K562 (cell line): Measurements from ENCODE around the gene NOL4L. TPM values are rescaled to one million over a fixed set of nuclear protein-coding genes. Genes with fewer than 3 reads are reported as not detected.
A peak's percentile ranks its signal among the peaks of the same experiment; 100 is the strongest.

ENCODE experiments used
- ATAC-seq: fragments of 200-7000 bp; cut with Tn5 transposase; 3 replicates; pipeline ENCODE4 v1.9.1; 2020; ENCODE audit warnings: moderate library complexity
- BruUV-seq: library from RNA; stranded (reverse); fragments of 400-500 nt; replicated peaks from 2 replicates; lab custom pipeline; 2021; lab: Mats Ljungman, UMichigan
- CTCF ChIA-PET: fragments of 300-600 bp; formaldehyde crosslinking; extraction: SDS; loops from one replicate; lab custom pipeline; 2021; ENCODE audit warnings: low intra/inter-chr PET ratio; lab: Yijun Ruan, JAX
- POLR2A ChIA-PET: fragments of 300-600, 350-650 bp; sonication (Branson Sonifier 250); formaldehyde crosslinking; extraction: SDS; loops from one replicate; lab custom pipeline; 2021; ENCODE audit warnings: antibody characterized with exemption, inconsistent platforms; lab: Yijun Ruan, JAX
- DNase-seq, 4 experiments: peaks; one replicate each; pipeline versions ENCODE4 v3.0.0 to v3.0.0-alpha.2; 2011 to 2018; ENCODE audit warnings: low spot score in 3 of 4, mixed read lengths in 3 of 4; ENCODE audit errors: extremely low read depth in 1 of 4
- FAIRE-seq: peaks from 2 replicates; lab custom pipeline; 2011; peaks lifted over from hg19 to GRCh38; lab: Jason Lieb, UNC
- H2AFZ ChIP-seq: 2 replicates; pipeline ENCODE4 v1.6.0; 2011; ENCODE audit warnings: low read depth, low read length, control low read depth, inconsistent platforms
- H3K27ac ChIP-seq: fragments of 200-600 bp; 3 replicates; pipeline ENCODE4 v1.8.0; 2011; ENCODE audit warnings: low read depth, mild to moderate bottlenecking, control low read depth, inconsistent platforms, low read length, moderate library complexity, mixed read lengths; ENCODE audit errors: extremely low read depth
- H3K27me3 ChIP-seq, 2 experiments: fragments of 300-600 bp in 1 of 2; 2 replicates in 1 of 2; 3 replicates in 1 of 2; pipeline versions ENCODE4 v1.6.0 to v1.8.0; 2011; ENCODE audit warnings: inconsistent platforms in 2 of 2, low read length in 2 of 2, mild to moderate bottlenecking in 1 of 2, mixed read lengths in 1 of 2, moderate library complexity in 1 of 2; ENCODE audit not compliant: control insufficient read depth in 2 of 2, insufficient read depth in 2 of 2
- H3K36me3 ChIP-seq: fragments of 300-600 bp; 3 replicates; pipeline ENCODE4 v1.8.0; 2011; ENCODE audit warnings: mild to moderate bottlenecking, low read length, inconsistent platforms; ENCODE audit not compliant: control insufficient read depth, insufficient read depth
- H3K4me1 ChIP-seq, 2 experiments: fragments of 200-600 bp in 1 of 2; replicated peaks in 1 of 2; 2 replicates in 1 of 2; 3 replicates in 1 of 2; pipeline versions ENCODE4 v1.5.1 to v1.8.0; 2011; ENCODE audit warnings: inconsistent platforms in 2 of 2, low read length in 2 of 2, mild to moderate bottlenecking in 1 of 2, mixed read lengths in 1 of 2, moderate library complexity in 1 of 2; ENCODE audit not compliant: control insufficient read depth in 2 of 2, insufficient read depth in 2 of 2
- H3K4me2 ChIP-seq: 2 replicates; pipeline ENCODE4 v1.6.1; 2011; ENCODE audit warnings: low read length, control low read depth, inconsistent platforms, mixed read lengths; ENCODE audit not compliant: insufficient read depth
- H3K4me3 ChIP-seq: fragments of 200-600 bp; sonication (generic), shearing (Covaris generic); 2 replicates; pipeline ENCODE4 v1.5.1; 2016; ENCODE audit warnings: control low read depth, inconsistent platforms
- H3K79me2 ChIP-seq: fragments of 200-600 bp; 3 replicates; pipeline ENCODE4 v1.8.0; 2011; ENCODE audit warnings: low read length, inconsistent platforms; ENCODE audit not compliant: control insufficient read depth, insufficient read depth
- H3K9ac ChIP-seq, 2 experiments: 2 replicates each; pipeline versions ENCODE4 v1.6.0 to v1.6.1; 2011; ENCODE audit warnings: low read depth in 2 of 2, low read length in 2 of 2, control low read depth in 1 of 2, inconsistent platforms in 1 of 2, mild to moderate bottlenecking in 1 of 2, mixed read lengths in 1 of 2; ENCODE audit not compliant: insufficient read depth in 1 of 2
- H3K9me1 ChIP-seq: one replicate; pipeline ENCODE4 v1.6.0; 2011; ENCODE audit warnings: inconsistent platforms, mild to moderate bottlenecking, low read length, moderate library complexity; ENCODE audit not compliant: control insufficient read depth, insufficient read depth
- H3K9me3 ChIP-seq: replicated peaks from 2 replicates; pipeline ENCODE4 v1.5.1; 2011; ENCODE audit warnings: low read depth, low read length, inconsistent platforms; ENCODE audit not compliant: control insufficient read depth, insufficient read depth
- H4K20me1 ChIP-seq: replicated peaks from 2 replicates; pipeline ENCODE4 v1.6.1; 2011; ENCODE audit warnings: low read length, inconsistent platforms, mixed read lengths; ENCODE audit not compliant: control insufficient read depth, insufficient read depth
- HMG20B ChIP-seq: fragments of 250-450 bp; sonication (Bioruptor Pico); IDR thresholded peaks from 2 replicates; pipeline ENCODE4 v1.5.0; 2021; ENCODE audit warnings: mild to moderate bottlenecking
- KAT2B ChIP-seq: IDR thresholded peaks from one replicate; pipeline ENCODE4 v1.6.1; 2012; ENCODE audit warnings: low read depth, mild to moderate bottlenecking, control low read depth, inconsistent platforms, low read length, moderate library complexity
- MECOM ChIP-seq: fragments of 250-450 bp; sonication (Bioruptor Pico); IDR thresholded peaks from 2 replicates; pipeline ENCODE4 v1.8.0; 2022; ENCODE audit warnings: inconsistent platforms
- POLR2G ChIP-seq: fragments of 200-400 bp; formaldehyde crosslinking; IDR thresholded peaks from 2 replicates; pipeline ENCODE4 v1.6.1; 2017; ENCODE audit warnings: low read depth, mild to moderate bottlenecking, antibody characterized with exemption, low read length, moderate library complexity
- PTBP1 ChIP-seq: fragments of 200-400 bp; formaldehyde crosslinking; IDR thresholded peaks from 2 replicates; pipeline ENCODE4 v1.6.1; 2017; ENCODE audit warnings: low read depth, low read length
- SNIP1 ChIP-seq: fragments of 450-650 bp; IDR thresholded peaks from 2 replicates; pipeline ENCODE4 v1.7.1; 2017; ENCODE audit warnings: low read depth, mild to moderate bottlenecking
- ZNF584 ChIP-seq: fragments of 200-800 bp; sonication (Bioruptor generic); IDR thresholded peaks from 2 replicates; pipeline ENCODE4 v1.6.1; 2016; ENCODE audit warnings: low read depth, mild to moderate bottlenecking, missing genetic modification characterization, missing compliant biosample characterization
- WGBS: fragments of 100-300 bp; shearing (Covaris generic); methylation state at CpG from one replicate; pipeline ENCODE4 v1.1.6; 2016; ENCODE audit warnings: low coverage, mixed read lengths; ENCODE audit not compliant: insufficient coverage; ENCODE audit errors: missing lambda C conversion rate; 5-methylcytosine and 5-hydroxymethylcytosine counted together
- in situ Hi-C: fragments of 300-500 bp; cut with MboI; formaldehyde crosslinking; loops from 4 replicates; pipeline ENCODE4 v1.15.0; 2018; ENCODE audit warnings: inconsistent platforms, mixed read lengths
- intact Hi-C: fragments of 100-400 bp; cut with micrococcal nuclease; formaldehyde crosslinking; loops from 2 replicates; pipeline ENCODE4 v1.14.2; 2022
- polyA plus RNA-seq, 8 experiments: library from polyadenylated mRNA; depleted of rRNA in 4 of 8; stranded (reverse) in 5 of 8; unstranded in 3 of 8; fragments of >200 nt; fragmentation: Nextera tagmentation in 2 of 8; fragmentation: Illumina TruSeq in 1 of 8; extraction: Ambion mirVana in 2 of 8; extraction: Trizol in 1 of 8; gene quantifications; 2 replicates each; pipeline versions ENCODE4 v1.2.1 to v1.2.3, GENCODE V29; 2011 to 2014; ENCODE audit warnings: inconsistent platforms in 1 of 8, missing spikeins in 1 of 8
- total RNA-seq, 7 experiments: library from RNA; depleted of rRNA in 6 of 7; stranded (reverse); fragments of >200 nt in 6 of 7; fragmentation: Illumina TruSeq in 2 of 7; extraction: Trizol in 2 of 7; gene quantifications; 2 replicates each; pipeline versions ENCODE4 v1.2.1 to v1.2.3, GENCODE V29; 2011 to 2021; ENCODE audit warnings: low replicate concordance in 1 of 7
- TF ChIP-seq, protein P1 (sequence below): fragments of 250-450 bp; sonication (Bioruptor Pico); IDR thresholded peaks from 2 replicates; pipeline ENCODE4 v1.9.0; 2021; ENCODE audit warnings: mild to moderate bottlenecking, inconsistent platforms
- TF ChIP-seq, protein P2 (sequence below): sonication (generic); formaldehyde crosslinking; IDR thresholded peaks from 2 replicates; pipeline ENCODE4 v1.5.0; 2020; ENCODE audit warnings: missing genetic modification reagents

The NOL4L gene
- total and polyA plus RNA-seq, 9 of the 15 experiments (the other 6 are each of a cell fraction or from before 2014, with no cell fraction given) = 5.1 to 36.2 (median 13.6) TPM

DNA sequence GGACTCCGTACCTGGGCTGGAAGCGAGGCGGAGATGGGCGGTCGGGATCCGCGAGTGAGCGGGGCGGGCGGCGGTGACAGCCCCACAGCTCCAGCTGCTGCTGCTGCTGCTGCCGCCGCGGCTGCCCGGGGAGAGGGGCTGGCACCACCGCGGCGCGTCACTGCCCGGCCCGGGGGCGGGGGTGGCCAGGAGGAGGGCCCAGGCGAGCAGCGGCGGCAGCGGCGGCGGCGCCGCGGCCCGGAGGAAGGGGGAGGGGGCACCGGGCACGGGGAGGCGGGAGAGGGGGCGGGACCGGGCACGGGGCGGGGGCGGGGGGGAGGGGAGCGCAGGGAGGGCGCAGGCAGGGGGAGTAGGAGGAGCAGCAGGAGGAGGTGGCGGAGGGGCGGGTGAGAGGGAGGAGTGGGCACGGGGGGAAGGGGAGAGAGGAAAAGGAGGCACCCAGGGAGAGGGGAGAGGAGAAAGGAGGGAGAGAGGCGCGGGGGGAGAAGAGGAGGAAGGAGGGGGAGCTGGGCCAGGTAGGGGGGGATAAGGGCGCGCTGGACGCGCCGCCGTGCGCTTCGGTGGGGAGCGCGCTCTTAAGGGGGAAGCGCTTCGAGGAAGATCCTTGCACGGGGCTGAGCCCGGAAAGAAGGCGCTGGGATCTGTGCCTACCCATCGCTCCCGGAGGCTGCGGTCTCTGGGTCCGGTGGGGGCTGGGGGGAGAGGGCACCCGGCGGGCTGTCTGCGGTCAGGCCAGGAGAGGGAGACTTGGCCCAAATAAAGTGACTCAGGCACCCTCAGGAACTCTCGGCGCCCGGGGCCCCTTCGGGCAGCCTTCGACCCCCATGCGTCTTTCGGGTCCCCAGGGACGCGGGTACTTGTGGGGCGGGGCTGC, 101.5 kb downstream of the NOL4L start (continued):
- TF ChIP-seq, protein P1, sequence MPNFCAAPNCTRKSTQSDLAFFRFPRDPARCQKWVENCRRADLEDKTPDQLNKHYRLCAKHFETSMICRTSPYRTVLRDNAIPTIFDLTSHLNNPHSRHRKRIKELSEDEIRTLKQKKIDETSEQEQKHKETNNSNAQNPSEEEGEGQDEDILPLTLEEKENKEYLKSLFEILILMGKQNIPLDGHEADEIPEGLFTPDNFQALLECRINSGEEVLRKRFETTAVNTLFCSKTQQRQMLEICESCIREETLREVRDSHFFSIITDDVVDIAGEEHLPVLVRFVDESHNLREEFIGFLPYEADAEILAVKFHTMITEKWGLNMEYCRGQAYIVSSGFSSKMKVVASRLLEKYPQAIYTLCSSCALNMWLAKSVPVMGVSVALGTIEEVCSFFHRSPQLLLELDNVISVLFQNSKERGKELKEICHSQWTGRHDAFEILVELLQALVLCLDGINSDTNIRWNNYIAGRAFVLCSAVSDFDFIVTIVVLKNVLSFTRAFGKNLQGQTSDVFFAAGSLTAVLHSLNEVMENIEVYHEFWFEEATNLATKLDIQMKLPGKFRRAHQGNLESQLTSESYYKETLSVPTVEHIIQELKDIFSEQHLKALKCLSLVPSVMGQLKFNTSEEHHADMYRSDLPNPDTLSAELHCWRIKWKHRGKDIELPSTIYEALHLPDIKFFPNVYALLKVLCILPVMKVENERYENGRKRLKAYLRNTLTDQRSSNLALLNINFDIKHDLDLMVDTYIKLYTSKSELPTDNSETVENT = no peak
- TF ChIP-seq MECOM (CRISPR knock-in tag) (no peak), KAT2B (no peak), HMG20B (CRISPR knock-in tag) (no peak), ZNF584 (no peak), PTBP1 (no peak)
- TF ChIP-seq, all 486 proteins: peak for 3

DNA sequence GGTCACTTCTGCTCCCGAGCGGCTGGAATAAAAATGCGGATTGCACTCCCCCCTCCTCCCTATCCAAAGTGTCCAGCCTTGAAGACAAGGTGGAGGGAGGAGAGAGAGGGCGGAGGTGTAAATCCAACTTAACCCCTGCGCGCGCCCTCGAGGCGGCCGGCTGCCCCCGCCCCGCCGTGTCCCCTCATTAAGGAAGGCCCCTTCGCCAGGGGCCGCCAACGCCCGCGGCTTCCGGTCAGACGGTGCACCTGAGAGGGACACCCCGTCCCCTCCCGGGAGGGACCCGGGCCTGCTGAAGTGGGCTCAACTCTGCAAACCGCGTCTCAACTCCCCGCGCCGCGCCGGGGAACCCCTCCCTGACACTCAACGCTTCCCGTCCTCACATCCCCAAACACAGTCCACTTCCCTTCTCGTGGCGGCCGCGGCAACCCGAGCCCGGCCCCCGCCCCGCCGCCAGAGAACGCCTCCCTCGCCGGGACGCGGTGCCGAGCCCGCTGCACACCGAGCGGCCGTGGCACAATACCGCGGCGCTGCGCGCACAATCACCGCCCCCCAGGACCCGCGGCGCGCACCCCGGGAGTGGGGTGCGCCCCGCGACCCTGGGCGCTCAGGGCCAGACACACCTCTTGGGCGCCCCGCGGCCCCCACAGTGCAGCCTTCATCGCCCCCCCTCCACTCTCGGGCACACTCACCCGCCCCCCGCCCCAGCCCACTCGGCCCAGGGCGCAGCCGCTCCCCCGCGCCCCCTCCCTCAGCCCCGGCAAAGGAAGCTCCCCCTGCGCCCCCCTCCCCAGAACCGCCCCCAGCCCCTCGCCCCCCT, 102.5 kb downstream of the NOL4L start:
- Histone ChIP-seq H3K9ac (no peak overlapping the region), H2AFZ (no peak overlapping the region), H3K79me2 (peaks cover 26% of the 10 kb centered on the region), H3K27ac (no peak overlapping the region), H3K36me3 (peaks cover 12% of the 10 kb centered on the region; the same call in 2 of the 3 replicates), H4K20me1 (no peaks in the 10 kb centered on the region), H3K4me3 (no peak overlapping the region), H3K4me1 (peaks cover 12 to 38% of the 10 kb centered on the region in 2 experiments; a peak in 4 of 5 replicates), H3K27me3 (no peaks in the 10 kb centered on the region), H3K9me3 (no peaks in the 10 kb centered on the region), H3K4me2 (no peak overlapping the region), H3K9me1 (no peaks in the 10 kb centered on the region)
- ChIA-PET POLR2A (no interaction called here), CTCF (no interaction called here)
- in situ Hi-C loops (no loop called here), intact Hi-C loops (no loop called here)
- TF ChIP-seq, protein P2, sequence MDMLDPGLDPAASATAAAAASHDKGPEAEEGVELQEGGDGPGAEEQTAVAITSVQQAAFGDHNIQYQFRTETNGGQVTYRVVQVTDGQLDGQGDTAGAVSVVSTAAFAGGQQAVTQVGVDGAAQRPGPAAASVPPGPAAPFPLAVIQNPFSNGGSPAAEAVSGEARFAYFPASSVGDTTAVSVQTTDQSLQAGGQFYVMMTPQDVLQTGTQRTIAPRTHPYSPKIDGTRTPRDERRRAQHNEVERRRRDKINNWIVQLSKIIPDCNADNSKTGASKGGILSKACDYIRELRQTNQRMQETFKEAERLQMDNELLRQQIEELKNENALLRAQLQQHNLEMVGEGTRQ = no peak
- TF ChIP-seq POLR2G (0 out of 2 replicates have a peak, but pooled peaks have one; percentile 12), SNIP1 (no peak)
- BruUV-seq = no TSS peak
- ATAC-seq (no peak), DNase-seq (no peak), FAIRE-seq (no peak)
- 93% methylated on average over 25 of the region's 82 CpGs for WGBS
